ENCODE measurements around the gene ZAP70. TPM values are rescaled to one million over a fixed set of nuclear protein-coding genes. Genes with fewer than 3 reads are reported as not detected.
A peak's percentile ranks its signal among the peaks of the same experiment; 100 is the strongest.

The ZAP70 gene
- total and polyA plus RNA-seq, 10 of the 15 experiments (the other 5 are each of a cell fraction or from before 2014, with no cell fraction given), result 0.18 to 2.9 (median 1.2) TPM; not detected in 1

DNA sequence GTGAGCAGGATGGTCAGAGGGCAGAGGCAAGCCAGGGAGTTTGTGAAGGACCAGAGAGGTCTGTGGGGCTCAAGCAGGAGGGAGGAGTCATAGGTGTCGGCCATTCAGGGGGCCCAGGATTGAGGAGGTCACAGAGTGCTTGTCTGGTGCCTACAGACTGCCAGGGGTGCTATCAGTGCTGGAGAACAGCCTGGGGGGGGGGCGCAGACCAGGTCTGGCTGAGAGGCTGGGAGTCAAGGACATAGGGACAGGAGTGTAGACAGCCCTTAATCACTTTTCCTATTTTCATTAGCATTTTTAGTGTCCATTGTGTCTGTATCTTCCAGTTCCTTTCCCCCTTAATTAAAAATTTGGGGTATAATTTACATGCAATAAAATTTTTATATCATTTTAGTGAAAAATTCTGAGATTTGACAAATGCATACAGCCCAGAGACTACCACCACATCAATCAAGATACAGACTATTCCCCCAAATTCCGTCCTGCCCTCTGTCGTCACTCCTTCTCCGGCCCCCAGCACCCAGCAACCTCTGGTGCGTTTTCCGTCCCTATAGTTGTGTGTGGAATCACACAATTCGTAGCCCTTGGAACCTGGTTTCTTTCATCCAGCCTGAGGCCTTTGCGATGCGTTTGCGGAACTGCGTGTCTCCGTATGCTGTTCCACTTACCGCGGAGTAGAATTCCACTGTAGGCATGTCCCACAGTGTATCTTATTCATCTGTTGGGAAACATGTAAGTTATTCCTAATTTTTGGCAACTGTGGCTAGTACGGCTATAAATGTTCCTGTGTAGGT lies 6.2 kb downstream of the ZAP70 start:
- Histone ChIP-seq H4K20me1 (ENCODE audit: control insufficient read depth, insufficient read depth) (no peaks in the 10 kb centered on the region), H3K4me3 (no peak overlapping the region), H3K4me1 (ENCODE audit: control insufficient read depth, insufficient read depth, low read length) (peaks cover 9% of the 10 kb centered on the region; the same call in 1 of the 2 replicates), H3K36me3 (ENCODE audit: control insufficient read depth in 2 of 2, insufficient read depth in 2 of 2, low read length in 1 of 2) (no peaks in the 10 kb centered on the region), H3K27me3 (replicated peaks in 1 of 2; ENCODE audit: control insufficient read depth in 2 of 2, insufficient read depth in 2 of 2, low read length in 1 of 2) (no peaks in the 10 kb centered on the region), H3K79me2 (ENCODE audit: control insufficient read depth, insufficient read depth, low read length) (no peaks in the 10 kb centered on the region), H3K9ac (ENCODE audit: control insufficient read depth, insufficient read depth, low read length) (no peak overlapping the region), H3K9me3 (replicated peaks; ENCODE audit: control insufficient read depth, insufficient read depth, low read length) (no peaks in the 10 kb centered on the region), H3K4me2 (ENCODE audit: control insufficient read depth, insufficient read depth) (peak overlapping the region; percentile 3; the same call in 1 of the 2 replicates), H2AFZ (ENCODE audit: control insufficient read depth, low read depth, low read length) (peak overlapping the region; percentile 89; the same call in 1 of the 2 replicates), H3K27ac (ENCODE audit: control insufficient read depth, insufficient read depth) (no peak overlapping the region)
- RAD21 ChIA-PET (ENCODE audit: unreplicated experiment), result no interaction called here
- intact Hi-C loops (cut with micrococcal nuclease; ENCODE audit: unreplicated experiment) (no loop called here), in situ Hi-C loops (cut with MboI) (no loop called here)
- POLR2A ChIA-PET, result no interaction called here
- TF ChIP-seq TBL1XR1 (IDR thresholded peaks at IDR 0.05; ENCODE audit: low read depth, low read length) (no peak), CREM (IDR thresholded peaks at IDR 0.05; ENCODE audit: low read depth) (no peak), SREBF1 (IDR thresholded peaks at IDR 0.05; ENCODE audit: low read length) (no peak), HDGF (IDR thresholded peaks at IDR 0.05) (no peak), BHLHE40 (IDR thresholded peaks at IDR 0.05; ENCODE audit: borderline replicate concordance in 1 of 2, low read depth in 2 of 2, low read length in 1 of 2) (no peak), POLR2A (IDR thresholded peaks at IDR 0.05; ENCODE audit: low read depth, low read length) (no peak), ZNF687 (IDR thresholded peaks at IDR 0.05) (no peak), E4F1 (IDR thresholded peaks at IDR 0.05; ENCODE audit: borderline replicate concordance, partially characterized antibody) (no peak), POLR2AphosphoS5 (IDR thresholded peaks at IDR 0.05; ENCODE audit: low read length) (no peak), EGR1 (IDR thresholded peaks at IDR 0.05; ENCODE audit: borderline replicate concordance in 1 of 2, low read depth in 2 of 2, low read length in 2 of 2) (no peak)
- 89% methylated on average over 16 of the region's 16 CpGs for WGBS (ENCODE audit: insufficient coverage, insufficient replicate concordance, low lambda C conversion rate, missing lambda C conversion rate)
- BruUV-seq (replicated peaks), result no TSS peak
- FAIRE-seq (no peak), ATAC-seq (no peak), DNase-seq (ENCODE audit: low read depth, low spot score) (no peak)
- CTCF ChIA-PET, result interaction anchor here (1.1 to 2.1 kb wide), 2 partner anchors 20 to 21 kb away, joined by 3 to 10 read pairs; no protein-coding TSS in a partner anchor
- SMC1A ChIA-PET (ENCODE audit: uncharacterized antibody, unreplicated experiment), result interaction anchor here (1.2 kb wide), 1 partner anchor 813 kb away, joined by 5 read pairs; no protein-coding TSS in a partner anchor
